Measurements from ENCODE around the gene SLC25A10.

SLC25A10 gene

GRCh38 chr17:81687770-81688541 is 24.1 kb upstream of the SLC25A10 start:
- DNase-seq: no peak

DNA sequence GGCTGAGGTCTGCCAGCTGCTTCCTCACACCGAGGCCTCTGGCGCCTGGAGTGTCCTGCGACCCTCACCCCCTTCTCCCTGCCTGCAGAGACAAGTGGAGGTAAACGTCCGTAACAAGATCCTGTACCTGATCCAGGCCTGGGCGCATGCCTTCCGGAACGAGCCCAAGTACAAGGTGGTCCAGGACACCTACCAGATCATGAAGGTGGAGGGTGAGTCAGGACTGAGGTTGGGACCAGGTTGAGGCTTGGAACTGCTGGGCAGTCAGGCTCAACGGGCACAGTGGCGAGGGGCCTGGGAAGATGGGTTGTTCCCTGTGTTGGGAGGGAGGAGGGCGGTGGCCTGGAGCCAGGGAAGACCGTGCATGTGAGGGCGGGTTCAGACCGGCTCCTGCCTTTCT is 23.5 kb upstream of the SLC25A10 start:
- DNase-seq: no peak

- DNase-seq: no peak
Observed at GRCh38 chr17:81690066-81690465, 22.0 kb upstream of the SLC25A10 start.

- DNase-seq: no peak
Observed at GRCh38 chr17:81690549-81690948, 21.5 kb upstream of the SLC25A10 start.

GRCh38 chr17:81691196-81691595 is 20.9 kb upstream of the SLC25A10 start:
- DNase-seq: no peak

GRCh38 chr17:81691608-81692007 is 20.5 kb upstream of the SLC25A10 start:
- DNase-seq: no peak

GRCh38 chr17:81693509-81694210 is 18.4 kb upstream of the SLC25A10 start:
- no peak for DNase-seq

DNA sequence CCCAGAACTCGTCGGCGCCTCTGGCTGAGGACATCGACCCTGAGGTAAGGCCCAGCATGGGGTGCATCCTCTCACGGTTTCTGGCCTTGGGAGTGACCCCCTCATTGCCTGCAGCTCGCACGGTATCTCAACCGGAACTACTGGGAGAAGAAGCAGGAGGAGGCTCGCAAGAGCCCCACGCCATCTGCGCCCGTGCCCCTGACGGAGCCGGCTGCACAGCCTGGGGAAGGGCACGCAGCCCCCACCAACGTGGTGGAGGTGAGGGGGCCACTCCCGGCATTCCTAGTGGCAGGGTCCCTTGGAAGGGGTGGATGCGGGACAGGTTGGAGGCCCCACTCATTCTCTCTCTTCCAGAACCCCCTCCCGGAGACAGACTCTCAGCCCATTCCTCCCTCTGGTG is 17.3 kb upstream of the SLC25A10 start:
- no peak for DNase-seq

DNA sequence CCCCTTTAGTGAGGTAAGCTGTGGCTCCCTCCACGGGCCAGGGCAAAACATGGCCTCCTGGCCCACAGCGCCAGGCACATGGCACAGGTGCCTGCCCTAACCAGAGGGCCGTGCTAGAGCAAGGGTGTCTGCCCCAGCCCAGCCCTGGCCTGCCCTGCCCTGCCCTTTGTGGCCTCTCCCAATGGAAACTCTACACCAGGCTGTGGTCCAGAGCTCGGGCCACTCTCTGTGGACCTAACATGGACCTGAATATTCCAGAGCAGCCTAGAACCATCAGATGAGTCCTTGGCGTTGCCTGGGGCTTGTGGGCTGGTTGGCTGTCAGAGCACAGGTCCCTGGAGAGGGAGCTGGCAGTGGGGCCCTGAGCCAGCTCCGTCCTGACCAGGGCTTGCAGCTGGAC is 16.9 kb upstream of the SLC25A10 start:
- no peak for DNase-seq

- DNase-seq: no peak
Observed at GRCh38 chr17:81695801-81696200, 16.3 kb upstream of the SLC25A10 start.

- DNase-seq: no peak
Observed at GRCh38 chr17:81696218-81696941, 15.7 kb upstream of the SLC25A10 start.

DNA sequence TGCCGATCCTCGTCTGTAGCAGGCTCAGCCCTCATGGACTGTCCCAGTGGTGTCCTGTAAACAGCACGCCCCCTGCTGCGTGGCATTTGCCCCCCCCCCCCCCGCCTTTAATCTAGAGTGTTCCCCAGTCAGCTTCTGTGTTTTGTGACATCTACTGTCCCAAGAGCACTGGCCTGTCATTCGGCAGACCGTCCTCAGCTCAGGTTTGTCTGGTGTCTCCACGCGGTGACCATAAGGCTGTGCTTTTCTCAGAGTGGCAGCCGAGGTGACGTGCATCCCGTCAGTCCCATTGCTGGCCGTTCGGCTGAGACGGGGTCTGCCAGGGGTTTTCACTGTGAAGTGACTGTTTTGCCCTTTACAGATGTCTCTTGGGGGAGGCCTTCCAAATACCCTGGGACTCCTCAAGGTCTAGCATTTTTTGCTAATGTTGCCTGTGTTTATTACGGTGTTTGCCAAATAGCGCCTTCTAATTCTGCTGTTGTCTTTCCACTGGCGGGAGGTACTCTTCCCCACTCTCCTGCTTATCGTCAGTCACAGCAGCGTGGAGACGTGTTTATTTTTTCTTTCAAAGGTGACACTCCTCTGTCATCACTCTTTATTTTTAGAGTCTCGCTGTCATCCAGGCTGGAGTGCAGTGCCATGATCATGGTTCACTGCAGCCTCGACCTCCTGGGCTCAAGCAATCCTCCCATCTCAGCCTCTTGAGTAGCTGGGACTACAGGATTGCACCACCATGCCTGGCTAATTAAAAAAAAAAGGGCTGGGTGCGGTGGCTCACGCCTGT is 14.6 kb upstream of the SLC25A10 start:
- DNase-seq: no peak

DNA sequence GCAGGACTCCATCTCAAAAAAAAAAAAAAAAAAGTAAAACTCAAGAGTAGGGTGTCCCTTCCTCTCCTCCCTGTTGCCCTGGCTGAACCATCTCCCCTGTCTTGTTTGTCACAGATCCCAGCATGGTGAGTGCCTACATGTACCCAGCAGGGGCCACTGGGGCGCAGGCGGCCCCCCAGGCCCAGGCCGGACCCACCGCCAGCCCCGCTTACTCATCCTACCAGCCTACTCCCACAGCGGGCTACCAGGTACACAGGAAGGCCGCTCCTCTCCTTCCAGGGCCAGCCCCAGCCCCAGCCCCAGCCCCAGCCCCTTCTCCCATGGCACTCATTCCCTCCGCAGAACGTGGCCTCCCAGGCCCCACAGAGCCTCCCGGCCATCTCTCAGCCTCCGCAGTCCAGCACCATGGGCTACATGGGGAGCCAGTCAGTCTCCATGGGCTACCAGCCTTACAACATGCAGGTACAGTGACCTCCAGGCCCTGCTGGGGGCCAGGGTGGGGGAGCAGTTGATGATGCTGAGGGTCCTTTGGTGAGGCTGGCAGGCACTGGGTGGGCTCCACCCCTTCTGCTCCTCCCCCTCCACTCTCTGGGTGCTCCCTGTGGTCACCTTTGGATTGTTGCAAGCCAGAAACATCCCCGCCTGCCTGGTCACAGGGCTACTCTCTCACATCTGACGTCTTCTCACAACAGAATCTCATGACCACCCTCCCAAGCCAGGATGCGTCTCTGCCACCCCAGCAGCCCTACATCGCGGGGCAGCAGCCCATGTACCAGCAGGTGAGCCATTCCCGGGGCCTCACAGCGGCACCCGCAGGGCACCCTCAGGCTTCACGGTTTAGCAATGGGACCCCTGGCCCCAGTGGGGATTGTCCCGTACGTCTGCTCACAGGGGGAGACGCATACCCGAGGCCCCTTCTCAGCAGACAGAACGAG is 11.5 kb upstream of the SLC25A10 start:
- no peak for DNase-seq

GRCh38 chr17:81701288-81702071 is 10.6 kb upstream of the SLC25A10 start:
- no peak for DNase-seq

DNA sequence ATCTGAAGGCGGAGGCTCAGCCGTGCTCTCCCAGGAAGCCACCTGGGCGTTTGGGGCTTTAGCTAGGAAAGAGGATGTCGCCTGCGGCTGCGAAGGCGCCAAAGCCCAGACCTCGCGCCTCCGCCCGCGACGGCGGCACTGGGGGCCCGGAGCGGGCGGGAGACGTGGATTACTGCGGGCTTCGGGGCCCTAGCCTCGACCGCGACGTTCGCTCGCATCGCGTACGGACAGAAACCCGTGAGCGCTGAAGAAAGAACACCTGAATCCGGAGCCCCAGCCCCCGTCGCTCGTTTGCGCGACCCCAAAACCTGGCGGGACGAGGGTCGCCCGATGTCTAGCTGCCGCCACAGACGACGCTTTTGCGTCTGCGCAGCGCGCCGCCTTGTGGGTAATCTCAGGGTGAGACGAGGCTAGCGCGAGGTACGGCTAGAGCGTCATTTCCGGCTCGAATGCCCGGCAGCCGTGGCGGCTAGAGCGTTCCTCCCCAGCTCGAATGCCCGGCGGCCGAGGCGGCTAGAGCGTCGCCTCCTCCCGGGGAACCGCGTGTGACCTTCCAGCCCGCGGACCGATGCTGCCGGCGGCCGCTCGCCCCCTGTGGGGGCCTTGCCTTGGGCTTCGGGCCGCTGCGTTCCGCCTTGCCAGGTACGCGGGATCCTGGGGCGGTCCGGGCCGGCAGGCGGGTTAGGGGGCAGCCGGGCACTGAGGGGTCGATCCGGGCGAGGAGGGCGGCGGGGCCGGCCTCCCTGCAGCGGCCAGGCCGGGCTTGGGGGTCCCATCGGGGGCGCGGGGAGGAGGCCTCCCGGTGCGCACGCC is 8.9 kb upstream of the SLC25A10 start, which contains the start of gene MRPL12:
Gene MRPL12, plus strand, starts transcription at position 434 of the 813 bp plus-strand sequence. Its CDS starts 135 bp downstream, at position 569.
- DNase-seq: peak; percentile 88

DNA sequence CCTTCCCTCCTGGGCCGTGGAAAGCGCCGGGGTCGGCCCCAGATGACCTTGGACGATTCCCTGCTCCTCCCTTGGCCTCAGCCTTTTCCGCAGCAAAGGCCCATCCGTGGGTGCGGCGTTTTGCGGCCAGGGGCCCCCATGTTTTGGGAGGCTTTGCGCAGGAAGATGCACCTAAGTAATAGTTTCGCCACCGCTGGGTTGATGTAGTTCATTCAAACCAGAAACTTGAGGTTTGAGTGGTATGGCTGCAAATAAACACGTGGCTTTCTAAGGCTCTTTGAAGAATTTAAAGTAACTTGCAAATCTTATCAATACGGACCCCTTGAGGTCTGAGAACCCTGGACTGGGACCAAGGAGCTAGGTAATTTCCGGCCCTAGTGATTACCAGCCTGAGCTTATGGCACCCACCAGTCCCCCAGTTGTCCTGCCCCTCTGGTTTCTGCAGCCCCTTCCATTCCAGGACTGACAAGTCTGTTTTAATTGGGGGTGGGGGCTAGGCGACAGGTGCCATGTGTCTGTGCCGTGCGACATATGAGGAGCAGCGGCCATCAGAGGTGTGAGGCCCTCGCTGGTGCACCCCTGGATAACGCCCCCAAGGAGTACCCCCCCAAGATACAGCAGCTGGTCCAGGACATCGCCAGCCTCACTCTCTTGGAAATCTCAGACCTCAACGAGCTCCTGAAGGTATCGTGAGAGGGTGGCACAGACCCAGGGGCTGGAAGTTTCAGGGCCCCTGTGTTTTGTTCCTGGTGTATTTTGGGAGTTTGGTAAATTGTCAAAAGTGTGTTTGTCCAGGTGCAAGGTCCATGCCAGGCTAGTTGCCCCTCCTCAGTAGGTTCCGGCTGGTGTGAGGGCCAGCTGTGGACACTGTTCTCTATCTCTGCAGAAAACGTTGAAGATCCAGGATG is 8.1 kb upstream of the SLC25A10 start:
- no peak for DNase-seq

- no peak for DNase-seq
Observed at GRCh38 chr17:81705518-81706231, 6.4 kb upstream of the SLC25A10 start.

DNA sequence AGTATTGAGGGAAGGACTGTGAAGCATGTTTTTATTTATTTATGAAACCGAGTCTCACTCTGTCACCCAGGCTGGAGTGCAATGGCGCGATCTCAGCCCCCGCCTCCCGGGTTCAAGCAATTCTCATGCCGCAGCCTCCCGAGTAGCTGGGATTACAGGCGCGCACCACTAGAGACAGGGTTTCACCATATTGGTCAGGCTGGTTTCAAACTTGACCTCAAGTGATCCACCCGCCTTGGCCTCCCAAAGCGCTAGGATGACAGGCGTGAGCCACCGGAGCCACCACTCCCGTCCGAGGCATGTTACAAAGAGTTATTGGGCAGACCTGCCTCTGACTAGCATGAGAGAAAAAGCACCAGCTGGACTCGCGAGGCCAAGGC is 5.9 kb upstream of the SLC25A10 start:
- DNase-seq: no peak

Data from CD4-positive, alpha-beta T cell treated with Interferon gamma for 1 hour (primary cell).